CD4-positive, alpha-beta T cell treated with Interleukin-6 for 4 hours (primary cell): ENCODE results near the gene AP1S3.
"Not testable (repeated sequence)": the region's sequence is repeated elsewhere in the genome, so short reads cannot be mapped to it uniquely, and the experiment has no call there.

Experiments used
- DNase-seq: peaks from one replicate; pipeline ENCODE4 v3.0.0-alpha.2; 2020; ENCODE audit warnings: mixed read lengths

The AP1S3 gene

GRCh38 chr2:223852281-223852795 is 15.0 kb upstream of the AP1S3 start:
- no peak for DNase-seq

DNA sequence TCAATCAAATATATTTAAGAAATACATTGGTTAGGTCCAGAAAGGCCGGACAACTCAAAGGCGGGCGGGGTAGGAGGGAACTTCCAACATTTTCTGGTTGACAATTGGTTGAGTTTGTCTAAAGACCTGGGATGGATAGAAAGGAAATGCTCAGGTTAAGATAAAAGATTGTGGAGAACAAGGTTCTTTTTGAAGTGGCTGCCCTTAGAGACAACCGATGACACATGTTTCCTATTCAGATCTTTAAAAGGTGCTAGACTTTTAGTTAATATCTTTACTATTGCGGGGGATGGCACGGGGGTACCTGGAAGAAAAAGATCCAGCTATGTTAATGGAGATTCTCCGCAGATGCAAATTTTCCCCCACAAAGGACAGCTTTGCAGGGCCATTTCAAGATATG is 10.0 kb upstream of the AP1S3 start:
- DNase-seq = no peak

DNA sequence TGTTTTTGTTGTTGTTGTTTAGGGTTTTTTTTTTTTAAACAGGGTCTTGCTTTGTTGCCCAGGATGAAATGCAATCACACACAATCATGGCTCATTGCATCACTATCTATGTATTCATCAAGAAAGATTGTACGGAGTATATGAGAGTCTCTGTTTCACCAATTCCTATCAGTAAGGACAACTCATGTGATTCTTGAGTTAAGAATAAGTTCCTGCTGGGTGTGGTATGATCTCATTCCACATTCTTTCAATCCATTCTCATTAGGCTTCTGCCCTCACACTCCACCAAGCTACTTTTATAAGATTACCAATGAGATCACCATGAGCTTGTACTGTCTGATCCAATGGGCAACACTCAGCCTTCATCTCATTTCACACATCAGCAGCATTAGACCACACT is 9.1 kb upstream of the AP1S3 start:
- no peak for DNase-seq

DNA sequence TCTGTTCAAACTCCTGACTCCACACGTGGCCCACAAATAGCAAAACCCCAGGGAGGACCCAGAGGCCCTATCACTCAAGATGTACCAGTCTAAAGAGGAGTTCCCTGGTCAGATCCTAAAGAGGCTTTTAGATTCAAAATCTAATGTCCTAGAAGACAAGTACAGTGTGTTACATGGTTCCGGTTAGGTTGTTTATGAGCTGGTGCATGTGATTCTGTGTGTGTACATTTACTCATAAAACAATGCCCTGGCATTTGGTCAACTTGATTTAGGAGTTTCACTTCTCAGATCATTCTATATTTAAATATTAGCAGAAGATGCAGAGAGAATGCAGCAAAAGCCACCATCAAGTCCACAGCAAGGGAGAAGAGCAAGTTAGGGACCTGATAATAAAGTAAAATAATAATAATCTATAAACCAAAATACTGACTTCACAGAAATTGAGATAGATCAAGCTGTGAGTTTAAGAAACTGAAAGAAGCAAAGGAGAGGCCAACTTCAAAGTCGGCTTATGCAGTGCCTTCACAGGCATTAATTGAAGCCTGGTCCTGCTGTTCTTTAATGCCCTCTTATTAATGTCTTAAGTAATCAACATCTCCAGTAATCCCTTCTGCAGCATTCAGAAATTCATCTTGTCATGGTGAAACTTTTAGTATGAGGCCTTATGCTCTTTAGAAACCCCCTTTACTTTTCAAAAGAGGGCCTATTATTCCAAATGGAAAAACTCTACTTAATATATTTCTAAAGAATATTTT is 4.2 kb upstream of the AP1S3 start:
- no peak for DNase-seq

DNA sequence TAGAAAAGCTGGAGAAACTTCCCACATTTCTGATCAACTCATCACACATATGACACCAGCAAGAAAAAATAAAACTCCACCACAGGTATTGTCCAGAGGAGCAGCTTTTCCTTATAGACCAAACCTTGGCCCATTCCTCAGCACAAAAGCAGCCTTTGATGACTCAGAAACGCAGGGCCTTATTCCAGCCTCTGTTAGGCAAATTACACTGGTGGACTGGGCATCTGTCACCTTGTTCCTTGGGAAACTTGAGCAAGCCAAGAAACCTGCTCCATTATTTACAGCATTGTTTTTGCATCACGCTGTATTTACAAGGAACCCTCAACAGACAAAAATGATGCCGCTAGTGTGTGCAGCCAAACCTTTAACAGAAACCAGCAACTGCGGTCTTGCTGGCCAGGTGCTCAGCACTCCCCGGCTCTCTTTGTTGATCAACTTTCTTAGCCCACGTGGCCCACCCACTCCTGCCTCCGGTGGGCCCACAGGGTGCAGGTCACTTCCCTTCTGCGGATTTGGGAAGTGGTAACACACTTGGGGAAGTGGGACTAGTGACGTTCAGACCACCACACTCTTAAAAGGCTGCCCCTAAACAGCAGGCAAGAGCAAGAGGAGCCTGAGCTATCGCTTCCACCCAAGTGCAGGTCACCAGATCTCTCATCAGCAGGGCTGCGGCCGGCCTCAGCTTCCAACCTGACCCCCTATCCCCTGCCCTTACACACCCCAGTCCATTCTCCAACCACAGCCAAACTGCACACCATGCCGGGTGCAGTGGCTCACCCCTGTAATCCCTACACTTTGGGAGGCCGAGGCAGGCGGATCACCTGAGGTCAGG is 1.5 kb downstream of the AP1S3 start:
- no peak for DNase-seq

GRCh38 chr2:223834431-223834830 is 3.0 kb downstream of the AP1S3 start:
- DNase-seq = no peak

- DNase-seq = no peak
These were observed 5.0 kb downstream of the AP1S3 start for GRCh38 chr2:223832241-223832903.

- no peak for DNase-seq
These were observed 8.3 kb downstream of the AP1S3 start for GRCh38 chr2:223829128-223829527.

- DNase-seq = no peak
These were observed 9.1 kb downstream of the AP1S3 start for GRCh38 chr2:223828314-223828713.

GRCh38 chr2:223826995-223827394 is 10.4 kb downstream of the AP1S3 start:
- no peak for DNase-seq

DNA sequence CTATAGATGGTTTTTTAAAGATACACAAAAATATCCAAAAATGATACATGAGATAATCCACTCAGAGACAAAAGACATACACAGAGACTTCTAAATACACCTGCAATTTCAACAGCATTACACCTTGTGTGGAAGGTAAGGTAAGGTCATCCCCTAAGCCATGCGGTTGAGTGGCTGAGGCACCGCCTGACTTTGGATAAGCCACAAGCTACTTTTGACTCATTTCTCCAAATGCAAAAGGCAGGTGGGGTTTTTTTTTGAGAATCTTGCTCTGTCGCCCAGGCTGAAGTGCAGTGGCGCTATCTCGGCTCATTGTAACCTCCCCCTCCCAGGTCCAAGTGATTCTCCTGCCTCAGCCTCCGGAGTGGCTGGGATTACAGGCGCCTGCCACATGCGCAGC is 13.1 kb downstream of the AP1S3 start:
- no peak for DNase-seq

DNA sequence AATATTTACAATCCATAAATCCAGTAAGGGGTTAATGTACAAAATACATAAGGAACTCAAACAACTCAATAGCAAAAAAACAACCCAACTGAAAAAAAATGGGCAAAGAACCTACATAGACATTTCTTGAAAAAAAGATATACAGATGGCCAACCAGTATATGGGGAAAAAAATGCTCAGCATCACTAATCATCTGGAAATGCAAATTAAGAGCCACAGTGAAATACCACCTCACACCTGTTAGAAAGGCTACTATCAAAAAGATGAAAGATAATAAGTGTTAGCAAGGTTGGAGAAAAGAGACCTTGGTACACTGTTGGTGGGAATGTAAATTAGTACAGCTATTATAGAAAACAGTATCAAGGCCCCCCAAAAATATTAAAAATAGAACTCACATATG is 14.6 kb downstream of the AP1S3 start:
- no peak for DNase-seq

- no peak for DNase-seq
These were observed 16.8 kb downstream of the AP1S3 start for GRCh38 chr2:223820549-223820948.

GRCh38 chr2:223819891-223820290 is 17.5 kb downstream of the AP1S3 start:
- no peak for DNase-seq

DNA sequence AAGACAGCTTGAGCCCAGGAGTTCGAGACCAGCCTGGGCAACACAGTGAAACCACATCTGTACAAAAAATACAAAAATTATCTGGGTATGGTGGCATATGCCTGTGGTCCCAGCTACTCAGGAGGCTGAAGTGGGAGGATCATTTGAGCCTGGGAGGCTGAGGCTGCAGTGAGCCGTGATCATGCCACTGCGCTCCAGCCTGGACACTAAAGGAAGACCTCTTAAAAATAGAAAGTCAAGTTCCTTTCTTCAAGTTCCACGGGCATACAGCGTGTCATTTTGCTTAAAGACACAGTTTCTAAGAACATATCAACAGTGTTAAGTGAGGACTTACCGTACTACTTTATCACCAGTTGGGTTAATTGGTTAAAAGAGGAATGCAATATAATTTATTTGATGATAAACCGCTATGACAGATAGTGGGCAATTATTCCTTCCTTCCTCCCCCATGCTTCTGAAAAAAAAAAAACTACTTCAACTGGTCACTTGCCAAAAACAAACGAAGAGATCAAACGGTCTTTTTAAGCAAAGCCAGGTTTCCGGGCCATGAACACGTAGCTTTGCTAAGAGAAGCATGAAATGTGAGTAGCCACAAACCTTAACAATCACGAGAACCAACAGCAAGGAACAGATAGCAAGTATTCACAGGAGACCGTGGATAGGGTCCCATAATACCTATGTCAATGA is 21.4 kb downstream of the AP1S3 start:
- DNase-seq = no peak

DNA sequence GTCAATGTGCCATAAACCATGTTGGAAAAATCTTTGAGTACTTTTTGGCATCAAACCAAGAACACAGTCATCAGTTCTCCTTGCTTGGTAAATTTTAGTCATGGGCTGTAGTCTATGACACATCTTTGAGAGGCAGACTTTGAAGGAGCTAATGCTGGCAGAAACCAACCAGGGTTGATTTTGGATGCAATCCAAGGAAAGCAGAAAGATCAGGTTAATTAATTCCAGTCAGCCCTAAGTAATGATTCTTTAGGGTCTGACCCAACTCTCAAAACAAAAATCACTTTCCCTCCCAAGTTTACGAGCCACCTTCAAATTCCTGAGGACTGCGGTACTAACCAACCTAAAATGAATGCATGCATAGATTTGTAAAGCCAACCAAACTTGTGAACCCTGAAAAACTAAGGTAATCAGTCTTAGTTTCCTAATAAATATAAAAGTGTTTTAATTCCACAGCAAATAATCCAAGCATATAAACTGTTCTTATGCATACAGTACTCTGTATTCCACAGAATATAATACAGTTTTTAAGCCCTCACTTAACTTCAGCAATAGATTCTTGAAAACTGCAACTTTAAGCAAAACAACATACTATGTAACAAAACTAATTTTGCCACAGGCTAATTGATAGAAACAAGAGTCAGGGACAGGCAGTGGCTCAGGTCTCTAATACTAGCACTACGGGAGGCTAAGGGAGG is 22.0 kb downstream of the AP1S3 start:
- DNase-seq = no peak

GRCh38 chr2:223814764-223815163 is 22.6 kb downstream of the AP1S3 start:
- not testable (repeated sequence) for DNase-seq

DNA sequence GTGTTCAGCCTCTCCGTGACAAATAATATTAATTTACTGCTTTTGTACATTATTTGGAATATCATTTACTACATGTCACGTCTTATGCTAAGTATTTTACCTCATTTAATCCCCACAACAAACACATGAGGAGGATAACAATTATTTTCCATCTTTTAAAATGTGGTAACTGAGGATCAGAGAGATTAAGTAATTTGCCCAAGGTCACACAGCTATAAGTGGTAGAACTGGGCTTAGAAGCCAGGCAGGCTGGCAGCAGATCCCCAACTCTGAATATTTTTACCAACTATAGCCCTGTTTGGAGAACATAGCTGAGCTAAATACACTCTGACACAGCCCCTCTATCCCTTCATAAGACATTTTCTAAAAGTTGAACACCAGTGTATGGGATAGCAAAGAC is 24.1 kb downstream of the AP1S3 start:
- DNase-seq = no peak

- no peak for DNase-seq
These were observed 25.6 kb downstream of the AP1S3 start for GRCh38 chr2:223811757-223812156.

- no peak for DNase-seq
These were observed 32.4 kb downstream of the AP1S3 start for GRCh38 chr2:223805008-223805407.

DNA sequence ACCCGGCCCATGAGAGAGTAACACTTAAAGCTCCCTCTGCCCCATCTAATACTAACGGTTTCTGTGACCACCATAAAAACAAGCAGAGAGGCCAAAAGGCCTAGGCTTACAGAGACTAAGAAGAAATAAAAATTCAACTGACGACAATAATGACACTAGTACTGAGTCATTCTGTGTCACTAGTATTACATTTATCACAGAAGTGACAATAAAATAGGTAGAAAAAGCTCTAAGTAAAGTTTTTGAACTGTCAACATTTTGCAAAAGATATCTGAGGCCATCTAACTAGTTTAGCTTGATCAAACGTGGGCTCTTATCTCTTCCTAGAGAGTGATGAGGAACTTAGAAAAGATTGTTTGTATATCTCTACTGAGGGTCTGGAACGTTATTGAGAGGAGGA is 35.6 kb downstream of the AP1S3 start:
- DNase-seq = no peak

GRCh38 chr2:223800908-223801307 is 36.5 kb downstream of the AP1S3 start:
- DNase-seq = no peak
